B cell (primary cell): ENCODE results near the gene IFT88.

Experiments
- EZH2 ChIP-seq: IDR thresholded peaks from 2 replicates; pipeline ENCODE4 v1.6.1; 2012; ENCODE audit warnings: borderline replicate concordance, low read depth, mild to moderate bottlenecking, moderate library complexity, low read length; ENCODE audit not compliant: insufficient read depth, poor library complexity, severe bottlenecking
- TF ChIP-seq, protein P1 (sequence below): fragments of 200-600 bp; IDR thresholded peaks from one replicate; pipeline ENCODE4 v1.8.0; 2022; ENCODE audit warnings: antibody characterized with exemption, mild to moderate bottlenecking

DNA sequence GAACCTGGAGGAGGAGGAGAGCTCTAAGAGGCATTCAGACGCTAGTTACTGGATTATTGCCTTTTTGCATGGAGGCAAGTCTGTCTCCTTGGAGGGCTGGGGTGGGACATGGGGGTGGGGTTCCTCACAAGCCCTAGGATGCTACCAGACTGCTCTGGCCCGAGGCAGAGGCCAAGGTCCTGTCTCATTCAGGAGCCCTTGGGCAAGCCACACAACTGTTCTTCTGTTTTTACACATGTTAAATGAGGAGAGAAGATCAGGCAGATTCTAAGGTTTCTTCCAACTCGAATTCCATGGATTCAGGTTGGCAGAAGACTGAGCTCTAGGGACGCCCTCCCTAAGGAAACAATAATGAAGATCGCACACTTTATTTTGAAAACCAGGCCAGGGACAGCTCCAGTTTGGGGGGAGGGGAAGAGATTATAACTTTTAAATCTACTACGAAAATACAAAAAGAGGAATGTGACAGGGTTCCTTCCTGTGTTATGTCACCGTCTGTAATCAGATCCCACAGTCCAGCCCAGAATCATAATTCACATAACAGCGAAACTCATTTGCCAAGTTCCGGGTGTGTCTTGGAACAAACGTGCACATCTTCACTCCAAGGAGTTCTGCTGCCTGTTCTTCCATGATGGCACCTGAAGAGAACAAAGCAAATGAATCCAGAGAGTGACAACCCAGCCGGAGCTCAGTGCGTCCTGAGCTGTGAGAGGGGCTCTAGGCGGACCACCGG is 161.8 kb downstream of the IFT88 start:
- TF ChIP-seq, protein P1, sequence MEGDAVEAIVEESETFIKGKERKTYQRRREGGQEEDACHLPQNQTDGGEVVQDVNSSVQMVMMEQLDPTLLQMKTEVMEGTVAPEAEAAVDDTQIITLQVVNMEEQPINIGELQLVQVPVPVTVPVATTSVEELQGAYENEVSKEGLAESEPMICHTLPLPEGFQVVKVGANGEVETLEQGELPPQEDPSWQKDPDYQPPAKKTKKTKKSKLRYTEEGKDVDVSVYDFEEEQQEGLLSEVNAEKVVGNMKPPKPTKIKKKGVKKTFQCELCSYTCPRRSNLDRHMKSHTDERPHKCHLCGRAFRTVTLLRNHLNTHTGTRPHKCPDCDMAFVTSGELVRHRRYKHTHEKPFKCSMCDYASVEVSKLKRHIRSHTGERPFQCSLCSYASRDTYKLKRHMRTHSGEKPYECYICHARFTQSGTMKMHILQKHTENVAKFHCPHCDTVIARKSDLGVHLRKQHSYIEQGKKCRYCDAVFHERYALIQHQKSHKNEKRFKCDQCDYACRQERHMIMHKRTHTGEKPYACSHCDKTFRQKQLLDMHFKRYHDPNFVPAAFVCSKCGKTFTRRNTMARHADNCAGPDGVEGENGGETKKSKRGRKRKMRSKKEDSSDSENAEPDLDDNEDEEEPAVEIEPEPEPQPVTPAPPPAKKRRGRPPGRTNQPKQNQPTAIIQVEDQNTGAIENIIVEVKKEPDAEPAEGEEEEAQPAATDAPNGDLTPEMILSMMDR, result no peak
- TF ChIP-seq EZH2, result no peak
